Kidney (tissue), 14 donors: ENCODE results near the gene PCDHA1. TPM values are rescaled to one million over a fixed set of nuclear protein-coding genes. Genes with fewer than 3 reads are reported as not detected.
A peak's percentile ranks its signal among the peaks of the same experiment; 100 is the strongest.

Experiments used
- DNase-seq, 5 donors: peaks; one replicate each; pipeline ENCODE4 v3.0.0-alpha.2; 2013 to 2020
- FAIRE-seq: peaks from 2 replicates; lab custom pipeline; 2012; peaks lifted over from hg19 to GRCh38; lab: Jason Lieb, UNC
- H3K27ac ChIP-seq, 2 donors: one replicate each; pipeline ENCODE4 v1.7.0; 2013; ENCODE audit warnings: low read depth in 2 of 2, low read length in 2 of 2, inconsistent platforms in 1 of 2
- H3K27me3 ChIP-seq: one replicate; pipeline ENCODE4 v1.7.1; 2013; ENCODE audit warnings: low read length, inconsistent platforms; ENCODE audit not compliant: control insufficient read depth, insufficient read depth
- H3K36me3 ChIP-seq, 3 donors: one replicate each; pipeline versions ENCODE4 v1.7.0 to v1.7.1; 2013; ENCODE audit warnings: low read length in 3 of 3, control low read depth in 1 of 3, inconsistent platforms in 1 of 3; ENCODE audit not compliant: insufficient read depth in 3 of 3, control insufficient read depth in 2 of 3
- H3K4me1 ChIP-seq, 3 donors: one replicate each; pipeline versions ENCODE4 v1.7.0 to v1.7.1; 2013; ENCODE audit warnings: low read length in 3 of 3, inconsistent platforms in 1 of 3, low read depth in 1 of 3; ENCODE audit not compliant: control insufficient read depth in 2 of 3, insufficient read depth in 2 of 3
- H3K4me3 ChIP-seq, 3 donors: one replicate each; pipeline versions ENCODE4 v1.7.0 to v1.8.1; 2013; ENCODE audit warnings: low read length in 3 of 3, control low read depth in 1 of 3, inconsistent platforms in 1 of 3
- H3K9ac ChIP-seq, 3 donors: one replicate each; pipeline versions ENCODE4 v1.7.0 to v1.7.1; 2013; ENCODE audit warnings: low read length in 3 of 3, control low read depth in 1 of 3, inconsistent platforms in 1 of 3
- H3K9me3 ChIP-seq, 3 donors: one replicate each; pipeline versions ENCODE4 v1.7.0 to v1.7.1; 2013; ENCODE audit warnings: low read length in 3 of 3, control low read depth in 1 of 3, inconsistent platforms in 1 of 3; ENCODE audit not compliant: control insufficient read depth in 2 of 3, insufficient read depth in 1 of 3
- CTCF ChIP-seq: IDR thresholded peaks from 3 replicates; pipeline ENCODE4 v1.5.1; 2012; ENCODE audit warnings: mild to moderate bottlenecking, moderate library complexity, borderline replicate concordance; ENCODE audit not compliant: insufficient read depth; ENCODE audit errors: extremely low read depth
- intact Hi-C: fragments of 100-400 bp; cut with DNase I; formaldehyde crosslinking; loops from one replicate; pipeline ENCODE4 v1.11.1; 2022
- polyA plus RNA-seq: library from polyadenylated mRNA; stranded (reverse); fragments of 350-450 nt; fragmentation: Illumina TruSeq; extraction: RNeasy Lipid Tissue Mini Kit (QIAGEN cat#74804); gene quantifications from one replicate; pipeline ENCODE4 v1.2.3, GENCODE V29; 2014; ENCODE audit warnings: low read depth, low replicate concordance; ENCODE audit not compliant: insufficient read depth
- total RNA-seq: library from RNA; stranded (reverse); fragmentation: NEBNext Ultra II Directional; extraction: Animal tissue kit (Norgen Biotek cat#: 25700); gene quantifications from one replicate; pipeline ENCODE4 v1.2.1, GENCODE V29; 2021
- donor health status: control.
- donor health status: control.
- donor health status: control.
- donor health status: control.
- donor health status: control.
- donor health status: DM: yes; HTN: yes; CAD: no.
- donor health status: Normal renal cell carcinoma (clear cell type).

PCDHA1 gene
- total and polyA plus RNA-seq, 2 donors from 2014 or later: 0.13 TPM; not detected in 1

- DNase-seq (no peak), FAIRE-seq (no peak)
- H3K27ac ChIP-seq: no peak overlapping the region
- no peak overlapping the region for H3K9ac ChIP-seq
- H3K36me3 ChIP-seq: no peaks in the 10 kb centered on the region
- H3K9me3 ChIP-seq: peaks cover 0 to 40% (median 13%) of the 10 kb centered on the region in 3 donors
- intact Hi-C loops: no loop called here
- no peaks in the 10 kb centered on the region for H3K27me3 ChIP-seq
- no peak for TF ChIP-seq CTCF
- H3K4me1 ChIP-seq: no peaks in the 10 kb centered on the region
- H3K4me3 ChIP-seq: no peak overlapping the region
Measured at GRCh38 chr5:140857987-140858240, 72.0 kb downstream of the PCDHA1 start.

GRCh38 chr5:140862441-140863295 lies 76.7 kb downstream of the PCDHA1 start:
- intact Hi-C loops: no loop called here

GRCh38 chr5:140868721-140869554 lies 83.0 kb downstream of the PCDHA1 start, which contains the start of gene PCDHA11:
PCDHA11 (plus strand) TSS chr5:140868957; CDS start chr5:140869104, 147 bp downstream.
- DNase-seq (peak in 2 of 5 donors; percentile 10 to 15), FAIRE-seq (no peak)
- Histone ChIP-seq H3K27me3 (no peaks in the 10 kb centered on the region), H3K9ac (no peak within 1 kb of the TSS), H3K9me3 (peaks cover 0 to 14% (median 3%) of the 10 kb centered on the region in 3 donors), H3K4me1 (no peaks in the 10 kb centered on the region), H3K4me3 (peak within 1 kb of the TSS in 2 of 3 donors; percentile 24 to 38), H3K36me3 (no peaks in the 10 kb centered on the region), H3K27ac (no peak within 1 kb of the TSS)
- intact Hi-C loops: no loop called here
- TF ChIP-seq CTCF: peak; percentile 25

More at GRCh38 chr5:140862441-140863295, 76.7 kb downstream of the PCDHA1 start:
- no peak overlapping the region for H3K27ac ChIP-seq
- TF ChIP-seq CTCF: no peak
- DNase-seq: peak in 1 of 5 donors; percentile 61
- no peaks in the 10 kb centered on the region for H3K27me3 ChIP-seq
- no peak overlapping the region for H3K9ac ChIP-seq
- H3K9me3 ChIP-seq: peaks cover 0 to 28% (median 6%) of the 10 kb centered on the region in 3 donors
- H3K4me3 ChIP-seq: no peak overlapping the region
- FAIRE-seq: no peak
- H3K36me3 ChIP-seq: no peaks in the 10 kb centered on the region
- no peaks in the 10 kb centered on the region for H3K4me1 ChIP-seq
